Loucy (cell line): Measurements from ENCODE around the gene RXRA.

Experiments
- H2AFZ ChIP-seq: fragments of 200-600 bp; sonication (generic); 2 replicates; pipeline ENCODE4 v1.6.0; 2016; ENCODE audit warnings: antibody characterized with exemption, mild to moderate bottlenecking, low read length, moderate library complexity
- H3F3A ChIP-seq: fragments of 200-600 bp; 2 replicates; pipeline ENCODE4 v1.6.0; 2016; ENCODE audit warnings: antibody characterized with exemption, low read depth, mild to moderate bottlenecking
- H3K27me3 ChIP-seq: fragments of 200-600 bp; sonication (generic); 2 replicates; pipeline ENCODE4 v1.6.1; 2014; ENCODE audit warnings: low read length, mild to moderate bottlenecking; ENCODE audit not compliant: insufficient read depth, poor library complexity, severe bottlenecking
- H3K36me3 ChIP-seq: fragments of 200-600 bp; sonication (generic); 2 replicates; pipeline ENCODE4 v1.6.1; 2016; ENCODE audit warnings: low read length; ENCODE audit not compliant: insufficient read depth
- H3K4me1 ChIP-seq: fragments of 200-600 bp; sonication (generic); 2 replicates; pipeline ENCODE4 v1.5.1; 2014; ENCODE audit warnings: low read length, mild to moderate bottlenecking; ENCODE audit not compliant: insufficient read depth, poor library complexity, severe bottlenecking
- H3K4me2 ChIP-seq: fragments of 200-600 bp; sonication (generic); 2 replicates; pipeline ENCODE4 v1.6.0; 2014; ENCODE audit warnings: antibody characterized with exemption, low read length, low read depth, mild to moderate bottlenecking; ENCODE audit not compliant: poor library complexity, severe bottlenecking
- H3K4me3 ChIP-seq: fragments of 200-600 bp; sonication (generic); 2 replicates; pipeline ENCODE4 v1.5.1; 2014; ENCODE audit warnings: low read length, mild to moderate bottlenecking, mixed read lengths; ENCODE audit not compliant: poor library complexity, severe bottlenecking
- H3K79me2 ChIP-seq: fragments of 200-600 bp; sonication (generic); 2 replicates; pipeline ENCODE4 v1.6.1; 2014; ENCODE audit warnings: low read length; ENCODE audit not compliant: insufficient read depth
- H3K9ac ChIP-seq: fragments of 200-600 bp; sonication (generic); 2 replicates; pipeline ENCODE4 v1.6.0; 2014; ENCODE audit warnings: mild to moderate bottlenecking, low read depth, low read length, moderate library complexity; ENCODE audit not compliant: poor library complexity, severe bottlenecking
- H3K9me2 ChIP-seq: fragments of 200-600 bp; sonication (generic); replicated peaks from 2 replicates; pipeline ENCODE4 v1.6.1; 2016; ENCODE audit warnings: low read depth, low read length, mixed read lengths
- H3K9me3 ChIP-seq: fragments of 200-600 bp; sonication (generic); 2 replicates; pipeline ENCODE4 v1.6.1; 2014; ENCODE audit warnings: mild to moderate bottlenecking, antibody characterized with exemption, low read length, low read depth; ENCODE audit not compliant: insufficient read depth
- H4K20me1 ChIP-seq: fragments of 200-600 bp; sonication (generic); 2 replicates; pipeline ENCODE4 v1.6.0; 2014; ENCODE audit warnings: antibody characterized with exemption, low read length, mild to moderate bottlenecking; ENCODE audit not compliant: insufficient read depth, poor library complexity, severe bottlenecking
- EZH2phosphoT487 ChIP-seq: fragments of 200-600 bp; IDR thresholded peaks from 2 replicates; pipeline ENCODE4 v1.6.1; 2018; ENCODE audit warnings: antibody characterized with exemption, mild to moderate bottlenecking, moderate library complexity, borderline replicate concordance
- TF ChIP-seq, protein P1 (sequence below): fragments of 200-600 bp; sonication (generic); conservative IDR thresholded peaks from 2 replicates; pipeline ENCODE4 v1.5.1; 2014; ENCODE audit warnings: mild to moderate bottlenecking, antibody characterized with exemption, low read length

The RXRA gene

DNA sequence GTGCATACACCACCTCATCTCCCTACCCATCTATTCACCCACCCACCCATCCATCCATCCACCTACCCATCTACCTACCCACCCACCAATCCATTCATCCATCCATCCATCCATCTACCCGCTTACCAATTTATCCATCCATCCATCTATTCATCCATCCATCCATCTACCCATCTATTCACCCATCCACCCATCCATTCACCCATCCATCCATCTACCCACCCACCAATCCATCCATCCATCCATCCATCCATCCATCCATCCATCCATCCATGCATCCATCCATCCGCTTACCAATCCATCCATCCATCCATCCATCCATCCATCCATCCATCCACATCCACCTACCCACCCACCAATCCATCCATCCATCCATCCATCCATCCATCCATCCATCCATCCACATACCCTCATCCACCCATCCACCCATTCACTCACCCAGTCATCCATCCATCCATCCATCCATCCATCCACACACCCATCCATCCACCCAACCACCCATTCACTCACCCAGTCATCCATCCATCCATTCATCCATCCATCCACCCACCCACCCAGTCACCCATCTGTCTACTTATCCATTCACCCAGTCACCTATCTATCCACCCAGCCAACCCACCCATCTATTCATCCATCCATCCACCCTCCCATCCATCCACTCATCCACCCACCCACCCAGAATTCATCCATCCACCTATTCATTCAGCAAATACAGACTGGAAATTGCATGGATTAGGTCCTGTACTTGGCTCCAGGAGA, 125.6 kb downstream of the RXRA start:
- TF ChIP-seq EZH2phosphoT487, result no peak
- TF ChIP-seq, protein P1, sequence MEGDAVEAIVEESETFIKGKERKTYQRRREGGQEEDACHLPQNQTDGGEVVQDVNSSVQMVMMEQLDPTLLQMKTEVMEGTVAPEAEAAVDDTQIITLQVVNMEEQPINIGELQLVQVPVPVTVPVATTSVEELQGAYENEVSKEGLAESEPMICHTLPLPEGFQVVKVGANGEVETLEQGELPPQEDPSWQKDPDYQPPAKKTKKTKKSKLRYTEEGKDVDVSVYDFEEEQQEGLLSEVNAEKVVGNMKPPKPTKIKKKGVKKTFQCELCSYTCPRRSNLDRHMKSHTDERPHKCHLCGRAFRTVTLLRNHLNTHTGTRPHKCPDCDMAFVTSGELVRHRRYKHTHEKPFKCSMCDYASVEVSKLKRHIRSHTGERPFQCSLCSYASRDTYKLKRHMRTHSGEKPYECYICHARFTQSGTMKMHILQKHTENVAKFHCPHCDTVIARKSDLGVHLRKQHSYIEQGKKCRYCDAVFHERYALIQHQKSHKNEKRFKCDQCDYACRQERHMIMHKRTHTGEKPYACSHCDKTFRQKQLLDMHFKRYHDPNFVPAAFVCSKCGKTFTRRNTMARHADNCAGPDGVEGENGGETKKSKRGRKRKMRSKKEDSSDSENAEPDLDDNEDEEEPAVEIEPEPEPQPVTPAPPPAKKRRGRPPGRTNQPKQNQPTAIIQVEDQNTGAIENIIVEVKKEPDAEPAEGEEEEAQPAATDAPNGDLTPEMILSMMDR, result no peak
- H3K4me1 ChIP-seq, result peaks cover 40% of the 10 kb centered on the region
- H3K4me3 ChIP-seq, result no peak overlapping the region
- H3K27me3 ChIP-seq, result no peaks in the 10 kb centered on the region
- no peaks in the 10 kb centered on the region for H3K36me3 ChIP-seq
- peaks cover 4% of the 10 kb centered on the region; the same call in 1 of the 2 replicates for H3F3A ChIP-seq
- H2AFZ ChIP-seq, result no peak overlapping the region
- no peak overlapping the region for H3K9ac ChIP-seq
- peaks cover 9% of the 10 kb centered on the region; the same call in 1 of the 2 replicates for H3K9me3 ChIP-seq
- H3K4me2 ChIP-seq, result no peak overlapping the region
- H3K9me2 ChIP-seq, result no peaks in the 10 kb centered on the region
- H4K20me1 ChIP-seq, result no peaks in the 10 kb centered on the region
- H3K79me2 ChIP-seq, result no peaks in the 10 kb centered on the region

- H3F3A ChIP-seq, result peaks cover 4% of the 10 kb centered on the region; the same call in 1 of the 2 replicates
- TF ChIP-seq EZH2phosphoT487, result no peak
- peaks cover 48% of the 10 kb centered on the region for H3K4me1 ChIP-seq
- H3K4me3 ChIP-seq, result no peak overlapping the region
- H3K9me2 ChIP-seq, result no peaks in the 10 kb centered on the region
- H4K20me1 ChIP-seq, result no peaks in the 10 kb centered on the region
- H3K9ac ChIP-seq, result no peak overlapping the region
- peaks cover 9% of the 10 kb centered on the region; the same call in 1 of the 2 replicates for H3K9me3 ChIP-seq
- no peaks in the 10 kb centered on the region for H3K27me3 ChIP-seq
- no peak overlapping the region for H3K4me2 ChIP-seq
- H3K79me2 ChIP-seq, result no peaks in the 10 kb centered on the region
- H3K36me3 ChIP-seq, result no peaks in the 10 kb centered on the region
- no peak overlapping the region for H2AFZ ChIP-seq
These were observed 126.5 kb downstream of the RXRA start for GRCh38 chr9:134452728-134453127.

DNA sequence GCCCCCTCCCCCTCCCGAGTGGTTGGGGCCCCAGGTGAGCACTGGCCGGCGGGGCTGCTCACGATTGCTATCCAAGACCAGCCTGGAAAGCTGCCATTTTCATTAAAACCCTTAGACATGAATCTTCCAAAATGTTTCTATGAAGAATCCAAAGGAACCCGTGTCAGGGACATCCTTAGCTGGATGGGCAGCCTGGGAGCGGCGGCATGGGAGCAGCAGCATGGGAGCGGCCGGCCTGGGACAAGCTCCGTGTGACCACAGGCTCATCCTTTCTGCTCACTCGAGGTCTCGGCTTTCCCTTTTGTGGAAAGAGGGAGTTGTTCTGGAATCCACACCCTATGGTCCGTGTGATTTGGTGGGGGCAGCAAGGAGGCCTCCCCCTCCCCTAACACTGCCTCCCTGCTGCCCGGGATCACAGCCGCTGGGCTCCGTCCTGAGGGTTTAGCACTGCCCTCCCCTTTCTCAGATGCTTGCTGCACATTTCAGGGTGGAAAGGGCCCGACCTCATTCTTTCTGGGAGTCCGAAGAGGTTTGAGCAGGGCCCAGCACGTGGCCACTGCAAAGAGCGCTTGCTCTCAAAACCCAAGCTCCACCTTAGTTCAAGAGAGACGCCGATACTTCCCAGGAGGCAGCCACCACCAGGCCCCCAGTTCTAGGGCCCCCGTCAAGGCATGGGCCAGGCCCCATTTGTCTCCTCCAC, 127.7 kb downstream of the RXRA start:
- H2AFZ ChIP-seq, result no peak overlapping the region
- peaks cover 60% of the 10 kb centered on the region for H3K4me1 ChIP-seq
- no peaks in the 10 kb centered on the region for H4K20me1 ChIP-seq
- TF ChIP-seq EZH2phosphoT487, result no peak
- TF ChIP-seq, protein P1, result no peak
- H3F3A ChIP-seq, result peaks cover 4% of the 10 kb centered on the region; the same call in 1 of the 2 replicates
- H3K9me2 ChIP-seq, result no peaks in the 10 kb centered on the region
- H3K27me3 ChIP-seq, result no peaks in the 10 kb centered on the region
- H3K4me2 ChIP-seq, result no peak overlapping the region
- H3K9me3 ChIP-seq, result no peaks in the 10 kb centered on the region; the same call in 1 of the 2 replicates
- H3K9ac ChIP-seq, result peak overlapping the region; percentile 12
- H3K79me2 ChIP-seq, result no peaks in the 10 kb centered on the region
- H3K36me3 ChIP-seq, result no peaks in the 10 kb centered on the region
- no peak overlapping the region for H3K4me3 ChIP-seq
